Retinal pigment epithelial cell (primary cell): Measurements from ENCODE around the gene MRPS10.

Experiments
- DNase-seq: peaks from one replicate; pipeline ENCODE4 v3.0.0-alpha.2; 2010; ENCODE audit warnings: low read depth
- H3K4me3 ChIP-seq: 2 replicates; pipeline ENCODE4 v1.5.1; 2011; ENCODE audit warnings: mild to moderate bottlenecking, low read length, control low read depth, moderate library complexity
- CTCF ChIP-seq: conservative IDR thresholded peaks from 2 replicates; pipeline ENCODE4 v1.5.1; 2011; ENCODE audit warnings: low read depth, low read length, control low read depth, inconsistent platforms

MRPS10 gene

GRCh38 chr6:42230345-42231321 lies 13.0 kb upstream of the MRPS10 start:
- no peak for DNase-seq
- no peak overlapping the region for H3K4me3 ChIP-seq
- TF ChIP-seq CTCF, result peak; percentile 55

DNA sequence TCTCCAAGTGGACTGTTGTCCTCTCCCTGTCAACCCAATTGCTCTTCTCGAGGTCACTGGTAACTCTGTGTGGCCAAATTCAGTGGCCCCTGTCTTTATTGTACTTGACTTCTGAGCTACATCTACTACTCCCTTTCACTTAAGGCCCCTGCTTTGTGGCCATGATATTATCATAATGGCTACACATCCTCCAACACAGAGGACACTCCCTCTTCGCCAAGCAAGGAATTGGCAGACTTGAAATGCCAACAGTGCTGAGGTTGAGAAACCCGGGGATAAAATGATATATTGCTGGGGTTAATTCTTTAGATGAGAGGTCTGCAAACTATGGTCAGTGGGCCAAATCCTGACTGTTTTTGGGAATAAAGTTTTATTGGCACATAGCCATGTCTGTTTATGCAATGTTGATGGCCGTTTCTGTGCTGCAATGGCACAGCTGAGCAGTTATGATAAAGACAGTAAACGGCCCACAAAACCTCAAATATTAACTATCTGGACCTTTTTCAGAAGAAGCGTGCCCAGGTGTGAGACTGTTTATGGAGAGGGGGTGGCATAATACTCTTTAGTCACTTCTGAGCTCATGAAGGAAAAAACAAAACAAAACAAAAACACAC lies 12.0 kb upstream of the MRPS10 start:
- no peak for DNase-seq
- TF ChIP-seq CTCF, result no peak
- no peak overlapping the region for H3K4me3 ChIP-seq

DNA sequence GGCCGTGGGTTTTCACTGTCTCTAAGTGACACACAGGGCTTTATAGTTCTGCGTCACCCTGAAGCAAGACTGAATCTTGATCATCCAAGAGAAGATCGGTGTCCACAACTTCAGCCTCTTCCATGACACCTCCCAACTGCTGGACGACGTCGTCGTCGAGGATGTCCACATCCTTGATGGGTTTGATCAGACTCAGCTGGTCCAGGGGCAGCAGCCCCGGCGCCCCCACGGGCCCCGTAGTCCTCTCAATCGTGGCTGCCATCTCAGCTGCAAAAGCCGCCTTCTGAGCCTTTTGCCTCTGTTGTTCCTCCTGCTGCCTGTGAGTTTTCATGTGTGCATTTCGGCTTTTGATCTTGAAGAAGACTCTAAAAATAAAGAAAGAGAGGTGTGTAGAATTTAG lies 10.6 kb upstream of the MRPS10 start:
- H3K4me3 ChIP-seq, result no peak overlapping the region
- DNase-seq, result no peak
- TF ChIP-seq CTCF, result no peak

DNA sequence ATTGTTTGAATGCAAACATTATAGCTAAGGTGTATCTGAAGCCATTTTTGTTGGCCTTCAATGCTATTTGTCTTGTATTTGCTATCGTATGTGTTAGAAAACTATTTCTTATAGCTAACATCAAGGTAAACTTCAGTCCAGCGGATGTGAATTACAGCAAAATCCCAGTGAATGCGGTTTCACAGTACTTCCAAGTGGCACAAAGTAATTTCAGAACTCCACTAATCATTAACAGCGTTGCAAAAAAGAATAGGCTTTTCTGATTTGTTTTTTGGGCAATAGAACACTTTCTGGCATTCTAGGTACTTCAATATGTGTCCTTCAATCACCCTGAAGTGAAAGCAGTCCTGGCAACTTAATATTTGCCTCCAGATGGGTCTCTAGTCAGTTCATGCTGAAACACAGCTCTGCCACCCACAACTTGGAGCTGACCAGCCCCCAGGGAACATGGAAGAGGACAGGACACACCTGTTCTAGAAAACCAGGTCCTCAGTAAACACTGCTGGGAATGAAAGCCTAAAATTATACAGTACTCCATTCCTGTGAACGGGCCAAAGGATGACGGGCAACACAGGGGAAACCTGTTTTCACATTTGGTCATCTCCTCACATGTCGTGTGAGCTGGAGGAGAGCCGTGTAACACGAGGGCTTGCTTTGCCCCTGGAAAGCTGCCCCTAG lies 9.7 kb upstream of the MRPS10 start:
- DNase-seq, result no peak
- TF ChIP-seq CTCF, result no peak
- H3K4me3 ChIP-seq, result no peak overlapping the region

DNA sequence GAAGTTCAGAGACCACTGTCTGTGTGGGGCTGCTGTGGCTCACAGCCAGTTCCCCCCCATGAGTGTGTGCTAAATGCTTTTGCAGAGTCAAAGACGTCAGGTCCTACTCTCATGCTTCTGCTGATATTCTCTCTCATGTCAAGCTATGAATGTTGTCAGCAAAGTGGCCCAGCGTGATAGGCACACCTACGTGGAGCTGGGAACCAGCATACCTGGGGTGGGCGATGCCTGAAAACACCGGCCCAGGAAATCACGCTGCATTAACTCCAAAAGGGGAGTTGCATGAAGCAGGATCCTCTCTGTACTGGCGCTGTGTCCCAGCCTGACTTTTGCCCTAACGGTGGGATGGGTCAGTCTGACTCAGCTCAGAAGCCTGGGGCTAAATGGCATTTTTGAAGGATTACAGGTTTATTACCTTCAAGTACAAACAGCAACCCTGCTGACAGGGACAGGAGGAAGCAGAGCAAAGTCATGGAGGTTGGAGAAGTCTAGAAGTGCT lies 9.0 kb upstream of the MRPS10 start:
- DNase-seq, result no peak
- no peak overlapping the region for H3K4me3 ChIP-seq
- peak; percentile 2 for TF ChIP-seq CTCF

DNA sequence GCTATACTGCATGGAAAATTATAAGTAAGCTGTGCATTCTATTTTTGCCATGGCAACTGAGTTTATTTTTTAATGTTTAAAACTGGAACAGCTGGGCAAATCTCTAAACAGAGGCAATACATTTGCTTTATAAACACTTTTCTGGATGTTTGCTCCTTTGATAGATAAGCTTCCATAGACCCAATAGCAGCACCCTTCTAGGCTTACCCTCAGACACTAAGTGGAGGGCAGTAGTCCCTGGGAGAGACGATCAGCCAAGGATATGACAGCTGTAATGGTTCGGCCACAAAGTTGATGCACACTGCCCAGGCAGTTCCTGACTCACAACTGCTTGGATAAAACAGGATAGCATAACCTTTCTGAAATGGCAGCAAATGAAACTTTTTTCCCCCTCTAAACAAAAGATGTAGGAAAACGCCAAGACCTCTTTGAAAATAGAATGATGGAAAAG lies 8.5 kb upstream of the MRPS10 start:
- H3K4me3 ChIP-seq, result no peak overlapping the region
- TF ChIP-seq CTCF, result no peak
- DNase-seq, result no peak
